Ecto neural progenitor cell (in vitro differentiated cells): Measurements from ENCODE around the gene AQP3.
A peak's percentile ranks its signal among the peaks of the same experiment; 100 is the strongest.
"Not testable (repeated sequence)": the region's sequence is repeated elsewhere in the genome, so short reads cannot be mapped to it uniquely, and the experiment has no call there.

Experiments used
- DNase-seq: peaks from one replicate; pipeline ENCODE4 v3.0.0-alpha.2; 2018; ENCODE audit warnings: low spot score

Gene AQP3

GRCh38 chr9:33446946-33447798, at the start of gene AQP3:
AQP3 (minus strand) TSS chr9:33447593; CDS start chr9:33447530, 63 bp downstream.
- DNase-seq: peak; percentile 84

GRCh38 chr9:33493819-33494218, 46.4 kb upstream of the AQP3 start:
- not testable (repeated sequence) for DNase-seq

- no peak for DNase-seq
Observed at GRCh38 chr9:33489066-33489465, 41.7 kb upstream of the AQP3 start.

- not testable (repeated sequence) for DNase-seq
Observed at GRCh38 chr9:33485312-33485711, 37.9 kb upstream of the AQP3 start.

GRCh38 chr9:33480976-33481375, 33.6 kb upstream of the AQP3 start:
- DNase-seq: no peak

- no peak for DNase-seq
Observed at GRCh38 chr9:33480106-33480505, 32.7 kb upstream of the AQP3 start.

- no peak for DNase-seq
Observed at GRCh38 chr9:33476503-33476902, 29.1 kb upstream of the AQP3 start.

- DNase-seq: no peak
Observed at GRCh38 chr9:33475357-33475756, 28.0 kb upstream of the AQP3 start.

- peak; percentile 96 for DNase-seq
Observed at GRCh38 chr9:33473643-33474352, 26.4 kb upstream of the AQP3 start, which contains the start of gene NOL6. NOL6 (minus strand) TSS chr9:33473924; CDS start chr9:33473842, 82 bp downstream.

GRCh38 chr9:33472881-33473615, 25.7 kb upstream of the AQP3 start:
- no peak for DNase-seq

GRCh38 chr9:33472171-33472880, 24.9 kb upstream of the AQP3 start:
- no peak for DNase-seq

GRCh38 chr9:33471361-33471760, 24.0 kb upstream of the AQP3 start:
- DNase-seq: no peak

- no peak for DNase-seq
Observed at GRCh38 chr9:33469891-33470290, 22.5 kb upstream of the AQP3 start.

- DNase-seq: no peak
Observed at GRCh38 chr9:33468797-33469621, 21.6 kb upstream of the AQP3 start.

- DNase-seq: no peak
Observed at GRCh38 chr9:33468215-33468730, 20.9 kb upstream of the AQP3 start.

GRCh38 chr9:33467526-33467925, 20.1 kb upstream of the AQP3 start:
- no peak for DNase-seq

GRCh38 chr9:33466565-33467495, 19.4 kb upstream of the AQP3 start:
- DNase-seq: peak; percentile 86

- no peak for DNase-seq
Observed at GRCh38 chr9:33465596-33466564, 18.5 kb upstream of the AQP3 start.
